ENCODE measurements around the gene DNASE1L2.
"Not testable (repeated sequence)": the region's sequence is repeated elsewhere in the genome, so short reads cannot be mapped to it uniquely, and the experiment has no call there.

DNASE1L2 gene

GRCh38 chr16:2252806-2253148 lies 16.5 kb downstream of the DNASE1L2 start:
- peaks cover 34% of the 10 kb centered on the region for H3K36me3 Mint-ChIP-seq (ENCODE audit: low read depth)
- H3K4me3 Mint-ChIP-seq = no peak overlapping the region
- H3K27me3 Mint-ChIP-seq (ENCODE audit: low read depth) = no peaks in the 10 kb centered on the region

GRCh38 chr16:2253293-2253692 lies 17.0 kb downstream of the DNASE1L2 start:
- Mint-ChIP-seq H3K9me3 (no peaks in the 10 kb centered on the region), H3K27me3 (ENCODE audit: low read depth) (no peaks in the 10 kb centered on the region), H3K36me3 (ENCODE audit: low read depth) (peaks cover 34% of the 10 kb centered on the region), H3K4me1 (ENCODE audit: low read depth) (peaks cover 2% of the 10 kb centered on the region), H3K27ac (peak overlapping the region; percentile 49), H3K4me3 (no peak overlapping the region)

More at GRCh38 chr16:2252806-2253148, 16.5 kb downstream of the DNASE1L2 start:
- H3K27ac Mint-ChIP-seq = peak overlapping the region; percentile 49
- peaks cover 2% of the 10 kb centered on the region for H3K4me1 Mint-ChIP-seq (ENCODE audit: low read depth)
- H3K9me3 Mint-ChIP-seq = no peaks in the 10 kb centered on the region

GRCh38 chr16:2256531-2257140 lies 20.4 kb downstream of the DNASE1L2 start:
- Mint-ChIP-seq H3K36me3 (ENCODE audit: low read depth) (peaks cover 47% of the 10 kb centered on the region), H3K27me3 (ENCODE audit: low read depth) (no peaks in the 10 kb centered on the region), H3K4me3 (no peak overlapping the region), H3K4me1 (ENCODE audit: low read depth) (no peaks in the 10 kb centered on the region), H3K9me3 (no peaks in the 10 kb centered on the region), H3K27ac (no peak overlapping the region)

- Mint-ChIP-seq H3K36me3 (ENCODE audit: low read depth) (peaks cover 55% of the 10 kb centered on the region), H3K9me3 (no peaks in the 10 kb centered on the region), H3K27me3 (ENCODE audit: low read depth) (no peaks in the 10 kb centered on the region), H3K4me3 (no peak overlapping the region), H3K27ac (no peak overlapping the region), H3K4me1 (ENCODE audit: low read depth) (no peaks in the 10 kb centered on the region)
Observed at GRCh38 chr16:2257726-2258125, 21.5 kb downstream of the DNASE1L2 start.

- not testable (repeated sequence) for H3K4me3 Mint-ChIP-seq; H3K27me3 Mint-ChIP-seq (ENCODE audit: low read depth); H3K27ac Mint-ChIP-seq; H3K4me1 Mint-ChIP-seq (ENCODE audit: low read depth); H3K9me3 Mint-ChIP-seq
- peaks cover 53% of the 10 kb centered on the region for H3K36me3 Mint-ChIP-seq (ENCODE audit: low read depth)
Observed at GRCh38 chr16:2258530-2258929, 22.3 kb downstream of the DNASE1L2 start.

- H3K27me3 Mint-ChIP-seq (ENCODE audit: low read depth) = no peaks in the 10 kb centered on the region
- H3K4me3 Mint-ChIP-seq = no peak overlapping the region
- no peak overlapping the region for H3K27ac Mint-ChIP-seq
- peaks cover 3% of the 10 kb centered on the region for H3K4me1 Mint-ChIP-seq (ENCODE audit: low read depth)
- no peaks in the 10 kb centered on the region for H3K9me3 Mint-ChIP-seq
- peaks cover 57% of the 10 kb centered on the region for H3K36me3 Mint-ChIP-seq (ENCODE audit: low read depth)
Observed at GRCh38 chr16:2260250-2260649, 24.0 kb downstream of the DNASE1L2 start.

- peaks cover 17% of the 10 kb centered on the region for H3K4me1 Mint-ChIP-seq (ENCODE audit: low read depth)
- H3K27ac Mint-ChIP-seq; H3K4me3 Mint-ChIP-seq; H3K27me3 Mint-ChIP-seq (ENCODE audit: low read depth); H3K9me3 Mint-ChIP-seq: not testable (repeated sequence)
- peaks cover 48% of the 10 kb centered on the region for H3K36me3 Mint-ChIP-seq (ENCODE audit: low read depth)
Observed at GRCh38 chr16:2263026-2263425, 26.8 kb downstream of the DNASE1L2 start.

- peak overlapping the region; percentile 90 for H3K27ac Mint-ChIP-seq
- H3K4me3 Mint-ChIP-seq = peak overlapping the region; percentile 94
- peaks cover 21% of the 10 kb centered on the region for H3K4me1 Mint-ChIP-seq (ENCODE audit: low read depth)
- H3K36me3 Mint-ChIP-seq (ENCODE audit: low read depth) = peaks cover 36% of the 10 kb centered on the region
- not testable (repeated sequence) for H3K27me3 Mint-ChIP-seq (ENCODE audit: low read depth); H3K9me3 Mint-ChIP-seq
Observed at GRCh38 chr16:2266887-2267286, 30.6 kb downstream of the DNASE1L2 start.

GRCh38 chr16:2267505-2267912 lies 31.3 kb downstream of the DNASE1L2 start:
- Mint-ChIP-seq H3K4me1 (ENCODE audit: low read depth) (peaks cover 21% of the 10 kb centered on the region), H3K27ac (peak overlapping the region; percentile 99), H3K4me3 (peak overlapping the region; percentile 94), H3K36me3 (ENCODE audit: low read depth) (peaks cover 30% of the 10 kb centered on the region)
- H3K9me3 Mint-ChIP-seq; H3K27me3 Mint-ChIP-seq (ENCODE audit: low read depth): not testable (repeated sequence)

- H3K36me3 Mint-ChIP-seq (ENCODE audit: low read depth) = peaks cover 25% of the 10 kb centered on the region
- no peaks in the 10 kb centered on the region for H3K9me3 Mint-ChIP-seq
- H3K27me3 Mint-ChIP-seq (ENCODE audit: low read depth) = no peaks in the 10 kb centered on the region
- peak within 1 kb of the TSS; percentile 94 for H3K4me3 Mint-ChIP-seq
- peaks cover 21% of the 10 kb centered on the region for H3K4me1 Mint-ChIP-seq (ENCODE audit: low read depth)
- peak within 1 kb of the TSS; percentile 99 for H3K27ac Mint-ChIP-seq
Observed at GRCh38 chr16:2267913-2268666, 31.8 kb downstream of the DNASE1L2 start, which contains the start of gene RNPS1. RNPS1 (minus strand) TSS chr16:2268126; CDS start chr16:2264643, 3,483 bp downstream.

- H3K27ac Mint-ChIP-seq = no peak overlapping the region
- H3K9me3 Mint-ChIP-seq = no peaks in the 10 kb centered on the region
- peaks cover 16% of the 10 kb centered on the region for H3K36me3 Mint-ChIP-seq (ENCODE audit: low read depth)
- no peaks in the 10 kb centered on the region for H3K27me3 Mint-ChIP-seq (ENCODE audit: low read depth)
- H3K4me1 Mint-ChIP-seq (ENCODE audit: low read depth) = peaks cover 19% of the 10 kb centered on the region
- peak overlapping the region; percentile 94 for H3K4me3 Mint-ChIP-seq
Observed at GRCh38 chr16:2270070-2270462, 33.8 kb downstream of the DNASE1L2 start.

- H3K36me3 Mint-ChIP-seq (ENCODE audit: low read depth) = peaks cover 15% of the 10 kb centered on the region
- H3K27me3 Mint-ChIP-seq (ENCODE audit: low read depth) = no peaks in the 10 kb centered on the region
- no peak overlapping the region for H3K4me3 Mint-ChIP-seq
- peaks cover 17% of the 10 kb centered on the region for H3K4me1 Mint-ChIP-seq (ENCODE audit: low read depth)
- no peak overlapping the region for H3K27ac Mint-ChIP-seq
- H3K9me3 Mint-ChIP-seq = no peaks in the 10 kb centered on the region
Observed at GRCh38 chr16:2270588-2271470, 34.6 kb downstream of the DNASE1L2 start.

GRCh38 chr16:2271848-2272461 lies 35.7 kb downstream of the DNASE1L2 start:
- H3K4me3 Mint-ChIP-seq = no peak overlapping the region
- H3K36me3 Mint-ChIP-seq (ENCODE audit: low read depth) = peaks cover 5% of the 10 kb centered on the region
- no peak overlapping the region for H3K27ac Mint-ChIP-seq
- no peaks in the 10 kb centered on the region for H3K9me3 Mint-ChIP-seq
- H3K4me1 Mint-ChIP-seq (ENCODE audit: low read depth) = peaks cover 7% of the 10 kb centered on the region
- no peaks in the 10 kb centered on the region for H3K27me3 Mint-ChIP-seq (ENCODE audit: low read depth)

- H3K27ac Mint-ChIP-seq = no peak overlapping the region
Observed at GRCh38 chr16:2273484-2273883, 37.2 kb downstream of the DNASE1L2 start.

More at GRCh38 chr16:2273484-2273883, 37.2 kb downstream of the DNASE1L2 start:
- Mint-ChIP-seq H3K36me3 (ENCODE audit: low read depth) (no peaks in the 10 kb centered on the region), H3K27me3 (ENCODE audit: low read depth) (no peaks in the 10 kb centered on the region), H3K4me1 (ENCODE audit: low read depth) (peaks cover 4% of the 10 kb centered on the region), H3K4me3 (no peak overlapping the region), H3K9me3 (no peaks in the 10 kb centered on the region)
